Hepatocyte (in vitro differentiated cells): ENCODE data around the gene SF3B6.

Experiments
- CTCF ChIP-seq: fragments of 200-600 bp; sonication (generic); IDR thresholded peaks from 2 replicates; pipeline ENCODE4 v1.5.1; 2016; ENCODE audit warnings: antibody characterized with exemption, mild to moderate bottlenecking; ENCODE audit not compliant: poor library complexity
- EZH2 ChIP-seq: fragments of 200-600 bp; sonication (generic); IDR thresholded peaks from 2 replicates; pipeline ENCODE4 v1.6.1; 2016; ENCODE audit warnings: antibody characterized with exemption, mild to moderate bottlenecking, borderline replicate concordance
- EZH2phosphoT487 ChIP-seq: fragments of 200-600 bp; sonication (generic); IDR thresholded peaks from one replicate; pipeline ENCODE4 v1.6.1; 2018; ENCODE audit warnings: antibody characterized with exemption, mild to moderate bottlenecking, low read depth, moderate library complexity; ENCODE audit not compliant: unreplicated experiment, severe bottlenecking

DNA sequence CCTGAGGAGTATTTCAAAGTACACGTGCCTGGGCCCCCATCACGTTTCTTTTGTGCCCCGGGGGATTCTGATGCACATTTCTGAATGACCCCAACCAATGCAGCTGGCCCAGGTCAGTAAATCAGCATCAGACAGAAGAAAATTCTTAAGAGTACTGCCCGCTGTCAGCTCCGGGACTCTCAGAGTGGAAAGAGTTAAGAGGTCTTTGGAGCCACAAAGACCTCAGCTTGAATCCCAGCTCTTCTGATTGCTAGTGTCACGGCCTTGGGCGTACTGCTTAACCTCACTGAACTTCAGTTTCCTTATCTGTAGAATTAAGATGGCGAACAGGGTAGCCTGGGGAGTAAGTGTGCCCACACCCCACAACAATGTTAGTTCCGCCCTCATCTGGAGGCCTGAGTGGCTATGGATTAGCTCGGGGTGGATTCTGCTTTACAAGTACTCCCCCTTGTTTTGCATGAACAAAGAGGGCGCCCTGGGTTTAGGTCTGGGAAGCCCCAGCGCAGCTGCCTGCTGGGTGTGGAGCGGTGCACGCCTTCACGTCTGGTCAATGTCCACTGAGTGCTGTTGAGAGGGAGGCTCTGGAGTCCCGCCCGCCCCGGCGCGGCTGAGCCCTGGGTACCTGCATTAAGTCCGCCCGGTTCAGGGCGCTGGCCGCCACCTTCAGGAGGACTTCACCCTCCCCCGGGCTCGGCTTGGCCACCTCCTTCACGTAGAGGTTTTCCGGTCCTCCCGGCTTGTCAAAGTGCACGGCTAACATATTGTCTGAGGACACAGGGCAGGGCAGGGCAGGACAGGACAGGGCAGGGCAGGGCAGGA, 7.7 kb upstream of the SF3B6 start:
- TF ChIP-seq CTCF: no peak
- TF ChIP-seq EZH2: no peak
- TF ChIP-seq EZH2phosphoT487: no peak
